Neural progenitor cell (in vitro differentiated cells): Measurements from ENCODE around the gene NXPH2.

Source experiments
- EZH2 ChIP-seq: fragments of 200-600 bp; sonication (generic); IDR thresholded peaks from 2 replicates; pipeline ENCODE4 v1.6.1; 2017; ENCODE audit warnings: antibody characterized with exemption, mild to moderate bottlenecking, moderate library complexity
- TF ChIP-seq, protein P1 (sequence below): fragments of 200-600 bp; sonication (generic); IDR thresholded peaks from 2 replicates; pipeline ENCODE4 v1.5.1; 2017; ENCODE audit warnings: antibody characterized with exemption, mild to moderate bottlenecking

DNA sequence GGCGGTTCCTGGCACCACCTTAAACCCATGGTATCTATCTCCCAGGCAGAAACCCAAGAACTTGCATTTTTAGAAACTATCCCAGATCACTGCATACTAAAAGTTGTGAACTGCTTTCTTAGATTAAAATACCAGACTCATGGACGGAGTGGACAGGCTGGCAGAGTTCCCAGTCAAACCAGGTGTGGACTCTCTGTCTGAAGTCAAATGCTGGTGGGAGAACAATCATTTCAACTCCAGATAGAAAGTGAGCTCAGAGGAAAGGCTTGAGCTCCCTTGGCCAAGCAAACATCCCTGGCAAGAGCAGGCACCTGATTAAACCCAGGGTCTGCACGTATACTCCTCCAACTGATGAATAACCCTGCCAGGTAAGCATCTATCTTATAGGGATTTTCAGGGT, 19.5 kb downstream of the NXPH2 start:
- no peak for TF ChIP-seq EZH2
- TF ChIP-seq, protein P1, sequence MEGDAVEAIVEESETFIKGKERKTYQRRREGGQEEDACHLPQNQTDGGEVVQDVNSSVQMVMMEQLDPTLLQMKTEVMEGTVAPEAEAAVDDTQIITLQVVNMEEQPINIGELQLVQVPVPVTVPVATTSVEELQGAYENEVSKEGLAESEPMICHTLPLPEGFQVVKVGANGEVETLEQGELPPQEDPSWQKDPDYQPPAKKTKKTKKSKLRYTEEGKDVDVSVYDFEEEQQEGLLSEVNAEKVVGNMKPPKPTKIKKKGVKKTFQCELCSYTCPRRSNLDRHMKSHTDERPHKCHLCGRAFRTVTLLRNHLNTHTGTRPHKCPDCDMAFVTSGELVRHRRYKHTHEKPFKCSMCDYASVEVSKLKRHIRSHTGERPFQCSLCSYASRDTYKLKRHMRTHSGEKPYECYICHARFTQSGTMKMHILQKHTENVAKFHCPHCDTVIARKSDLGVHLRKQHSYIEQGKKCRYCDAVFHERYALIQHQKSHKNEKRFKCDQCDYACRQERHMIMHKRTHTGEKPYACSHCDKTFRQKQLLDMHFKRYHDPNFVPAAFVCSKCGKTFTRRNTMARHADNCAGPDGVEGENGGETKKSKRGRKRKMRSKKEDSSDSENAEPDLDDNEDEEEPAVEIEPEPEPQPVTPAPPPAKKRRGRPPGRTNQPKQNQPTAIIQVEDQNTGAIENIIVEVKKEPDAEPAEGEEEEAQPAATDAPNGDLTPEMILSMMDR = no peak
